K562 (cell line): ENCODE measurements around the gene ODAD4. TPM values are rescaled to one million over a fixed set of nuclear protein-coding genes. Genes with fewer than 3 reads are reported as not detected.

ENCODE experiments used
- ETV6 ChIP-seq, 3 experiments: fragments of 150-350 bp in 1 of 3; sonication (generic) in 1 of 3; formaldehyde crosslinking in 1 of 3; IDR thresholded peaks; 2 replicates each; pipeline versions ENCODE4 v1.6.1 to v1.8.0; 2014 to 2022; ENCODE audit warnings: borderline replicate concordance in 2 of 3, low read depth in 2 of 3, antibody characterized with exemption in 1 of 3, low read length in 1 of 3, mild to moderate bottlenecking in 1 of 3, missing genetic modification reagents in 1 of 3
- FOXK1 ChIP-seq: sonication (generic); formaldehyde crosslinking; IDR thresholded peaks from 2 replicates; pipeline ENCODE4 v1.8.0; 2022; ENCODE audit warnings: missing genetic modification reagents, mild to moderate bottlenecking, borderline replicate concordance
- NFRKB ChIP-seq: fragments of 450-650 bp; IDR thresholded peaks from 2 replicates; pipeline ENCODE4 v1.6.1; 2016; ENCODE audit warnings: low read depth
- POLR2B ChIP-seq: fragments of 450-650 bp; IDR thresholded peaks from 2 replicates; pipeline ENCODE4 v1.6.1; 2018; ENCODE audit warnings: low read depth; ENCODE audit not compliant: partially characterized antibody
- RBFOX2 ChIP-seq: fragments of 200-400 bp; formaldehyde crosslinking; IDR thresholded peaks from 2 replicates; pipeline ENCODE4 v1.6.1; 2017; ENCODE audit warnings: low read depth, mild to moderate bottlenecking, low read length, moderate library complexity
- RBM15 ChIP-seq: fragments of 200-400 bp; formaldehyde crosslinking; IDR thresholded peaks from 2 replicates; pipeline ENCODE4 v1.6.1; 2018; ENCODE audit warnings: mild to moderate bottlenecking, low read length, moderate library complexity; ENCODE audit not compliant: insufficient read depth
- XRCC3 ChIP-seq: fragments of 450-650 bp; IDR thresholded peaks from 2 replicates; pipeline ENCODE4 v1.6.1; 2017; ENCODE audit warnings: mild to moderate bottlenecking, moderate library complexity
- polyA plus RNA-seq, 8 experiments: library from polyadenylated mRNA; depleted of rRNA in 4 of 8; stranded (reverse) in 5 of 8; unstranded in 3 of 8; fragments of >200 nt; fragmentation: Nextera tagmentation in 2 of 8; fragmentation: Illumina TruSeq in 1 of 8; extraction: Ambion mirVana in 2 of 8; extraction: Trizol in 1 of 8; gene quantifications; 2 replicates each; pipeline versions ENCODE4 v1.2.1 to v1.2.3, GENCODE V29; 2011 to 2014; ENCODE audit warnings: inconsistent platforms in 1 of 8, missing spikeins in 1 of 8
- total RNA-seq, 7 experiments: library from RNA; depleted of rRNA in 6 of 7; stranded (reverse); fragments of >200 nt in 6 of 7; fragmentation: Illumina TruSeq in 2 of 7; extraction: Trizol in 2 of 7; gene quantifications; 2 replicates each; pipeline versions ENCODE4 v1.2.1 to v1.2.3, GENCODE V29; 2011 to 2021; ENCODE audit warnings: low replicate concordance in 1 of 7
- TF ChIP-seq, protein P1 (sequence below): fragments of 450-650 bp; IDR thresholded peaks from 2 replicates; pipeline ENCODE4 v1.6.1; 2016; ENCODE audit warnings: low read depth, mild to moderate bottlenecking, moderate library complexity
- TF ChIP-seq, protein P2 (sequence below), 2 experiments: fragments of 450-650 bp in 1 of 2; sonication (generic) in 1 of 2; formaldehyde crosslinking; conservative IDR thresholded peaks; 2 replicates each; pipeline versions ENCODE4 v1.4.0 to v1.8.1; 2020 to 2022; ENCODE audit warnings: mild to moderate bottlenecking in 1 of 2, missing genetic modification reagents in 1 of 2
- TF ChIP-seq, protein P3 (sequence below): fragments of 450-650 bp; IDR thresholded peaks from 2 replicates; pipeline ENCODE4 v1.6.1; 2018; ENCODE audit warnings: mild to moderate bottlenecking, low read depth; ENCODE audit not compliant: partially characterized antibody

ODAD4 gene
- total and polyA plus RNA-seq, 9 of the 15 experiments (the other 6 are each of a cell fraction or from before 2014, with no cell fraction given): 0.09 to 0.98 (median 0.51) TPM

DNA sequence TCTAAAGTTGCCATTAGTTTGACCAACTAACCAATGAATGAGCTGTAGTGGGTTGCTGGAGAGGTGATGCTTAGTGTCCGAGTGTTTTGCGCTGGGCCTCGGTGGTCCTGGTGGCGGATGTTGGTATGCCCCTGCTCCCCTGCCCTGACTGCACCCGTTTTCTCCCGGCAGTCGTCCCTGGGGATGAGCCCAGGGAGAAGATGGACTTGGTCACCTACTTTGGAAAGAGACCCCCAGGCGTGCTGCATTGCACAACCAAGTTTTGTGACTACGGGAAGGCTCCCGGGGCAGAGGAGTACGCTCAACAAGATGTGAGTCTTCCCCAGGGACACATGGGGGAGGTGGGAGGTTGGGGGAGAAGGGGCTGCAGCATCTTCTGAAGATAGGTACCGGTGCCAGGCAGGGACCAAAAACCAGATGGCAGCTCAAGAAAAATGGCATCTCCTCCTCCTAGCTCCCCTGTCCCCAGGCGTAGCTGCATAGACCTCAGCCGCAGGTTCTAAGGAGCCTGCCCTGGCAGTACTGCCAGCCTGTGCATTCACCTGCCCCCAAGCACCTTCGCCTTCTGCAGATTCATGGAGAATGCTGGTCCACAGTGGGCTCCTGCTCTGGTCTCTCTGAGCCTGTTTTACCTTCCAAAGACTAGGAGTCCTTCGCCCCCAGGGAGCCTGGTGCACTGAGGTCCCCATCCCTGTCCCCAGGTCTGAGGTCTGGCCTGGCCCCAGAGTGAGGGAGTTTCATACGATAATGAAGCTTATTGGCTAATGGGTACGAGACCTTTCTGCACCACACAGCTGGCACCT is 41.5 kb downstream of the ODAD4 start (continued):
- no peak for TF ChIP-seq ETV6 (IDR thresholded peaks at IDR 0.05; ENCODE audit: borderline replicate concordance in 1 of 2, low read depth in 2 of 2, low read length in 1 of 2)
- TF ChIP-seq ETV6 (CRISPR knock-in tag; IDR thresholded peaks at IDR 0.05; ENCODE audit: borderline replicate concordance): no peak
- TF ChIP-seq RBM15: no peak
- TF ChIP-seq RBFOX2: peak; percentile 44
- no peak for TF ChIP-seq POLR2B
- TF ChIP-seq, protein P1, sequence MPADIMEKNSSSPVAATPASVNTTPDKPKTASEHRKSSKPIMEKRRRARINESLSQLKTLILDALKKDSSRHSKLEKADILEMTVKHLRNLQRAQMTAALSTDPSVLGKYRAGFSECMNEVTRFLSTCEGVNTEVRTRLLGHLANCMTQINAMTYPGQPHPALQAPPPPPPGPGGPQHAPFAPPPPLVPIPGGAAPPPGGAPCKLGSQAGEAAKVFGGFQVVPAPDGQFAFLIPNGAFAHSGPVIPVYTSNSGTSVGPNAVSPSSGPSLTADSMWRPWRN: no peak
- TF ChIP-seq, protein P2, sequence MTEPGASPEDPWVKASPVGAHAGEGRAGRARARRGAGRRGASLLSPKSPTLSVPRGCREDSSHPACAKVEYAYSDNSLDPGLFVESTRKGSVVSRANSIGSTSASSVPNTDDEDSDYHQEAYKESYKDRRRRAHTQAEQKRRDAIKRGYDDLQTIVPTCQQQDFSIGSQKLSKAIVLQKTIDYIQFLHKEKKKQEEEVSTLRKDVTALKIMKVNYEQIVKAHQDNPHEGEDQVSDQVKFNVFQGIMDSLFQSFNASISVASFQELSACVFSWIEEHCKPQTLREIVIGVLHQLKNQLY (CRISPR knock-in tag; conservative IDR thresholded peaks at IDR 0.05): no peak
- TF ChIP-seq, protein P3, sequence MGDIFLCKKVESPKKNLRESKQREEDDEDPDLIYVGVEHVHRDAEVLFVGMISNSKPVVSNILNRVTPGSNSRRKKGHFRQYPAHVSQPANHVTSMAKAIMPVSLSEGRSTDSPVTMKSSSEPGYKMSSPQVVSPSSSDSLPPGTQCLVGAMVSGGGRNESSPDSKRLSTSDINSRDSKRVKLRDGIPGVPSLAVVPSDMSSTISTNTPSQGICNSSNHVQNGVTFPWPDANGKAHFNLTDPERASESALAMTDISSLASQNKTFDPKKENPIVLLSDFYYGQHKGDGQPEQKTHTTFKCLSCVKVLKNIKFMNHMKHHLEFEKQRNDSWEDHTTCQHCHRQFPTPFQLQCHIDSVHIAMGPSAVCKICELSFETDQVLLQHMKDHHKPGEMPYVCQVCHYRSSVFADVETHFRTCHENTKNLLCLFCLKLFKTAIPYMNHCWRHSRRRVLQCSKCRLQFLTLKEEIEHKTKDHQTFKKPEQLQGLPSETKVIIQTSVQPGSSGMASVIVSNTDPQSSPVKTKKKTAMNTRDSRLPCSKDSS: no peak
- TF ChIP-seq XRCC3: no peak
- no peak for TF ChIP-seq FOXK1 (CRISPR knock-in tag)
- no peak for TF ChIP-seq NFRKB
